Measurements from ENCODE around the gene CD300E.
"Not testable (repeated sequence)": the region's sequence is repeated elsewhere in the genome, so short reads cannot be mapped to it uniquely, and the experiment has no call there.

Gene CD300E

DNA sequence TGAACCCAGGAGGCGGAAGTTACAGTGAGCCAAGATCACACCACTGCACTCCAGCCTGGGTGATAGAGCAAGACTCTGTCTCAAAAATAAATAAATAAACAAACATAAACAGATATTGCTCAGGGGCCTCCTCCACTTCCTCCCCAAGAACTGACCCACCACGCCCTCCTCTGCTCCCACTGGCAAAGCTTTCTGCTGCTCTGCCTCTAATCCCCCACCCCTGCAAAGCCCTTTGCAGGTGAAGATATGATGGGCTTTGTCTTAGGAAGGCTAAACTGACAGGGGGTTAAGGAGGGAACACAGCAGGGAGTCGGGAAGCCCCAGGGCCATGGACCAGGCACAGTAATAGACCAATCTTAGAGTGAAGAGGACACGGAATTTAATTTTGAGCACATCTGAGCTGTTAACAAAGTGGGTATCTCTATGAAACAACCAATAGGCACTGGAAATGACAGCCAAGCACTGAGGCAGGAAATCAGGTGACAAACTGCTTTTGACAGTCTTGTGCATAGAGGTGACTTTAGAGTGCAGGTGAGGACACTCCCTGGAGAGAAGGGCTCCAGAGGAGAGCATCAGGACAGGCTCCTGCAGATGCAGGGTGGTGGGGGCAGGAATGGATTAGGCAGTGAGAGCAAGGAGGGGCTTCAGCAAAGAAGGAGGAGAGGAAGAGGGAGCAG, 25.1 kb downstream of the CD300E start:
- no peak for DNase-seq (ENCODE audit: low read depth)

DNA sequence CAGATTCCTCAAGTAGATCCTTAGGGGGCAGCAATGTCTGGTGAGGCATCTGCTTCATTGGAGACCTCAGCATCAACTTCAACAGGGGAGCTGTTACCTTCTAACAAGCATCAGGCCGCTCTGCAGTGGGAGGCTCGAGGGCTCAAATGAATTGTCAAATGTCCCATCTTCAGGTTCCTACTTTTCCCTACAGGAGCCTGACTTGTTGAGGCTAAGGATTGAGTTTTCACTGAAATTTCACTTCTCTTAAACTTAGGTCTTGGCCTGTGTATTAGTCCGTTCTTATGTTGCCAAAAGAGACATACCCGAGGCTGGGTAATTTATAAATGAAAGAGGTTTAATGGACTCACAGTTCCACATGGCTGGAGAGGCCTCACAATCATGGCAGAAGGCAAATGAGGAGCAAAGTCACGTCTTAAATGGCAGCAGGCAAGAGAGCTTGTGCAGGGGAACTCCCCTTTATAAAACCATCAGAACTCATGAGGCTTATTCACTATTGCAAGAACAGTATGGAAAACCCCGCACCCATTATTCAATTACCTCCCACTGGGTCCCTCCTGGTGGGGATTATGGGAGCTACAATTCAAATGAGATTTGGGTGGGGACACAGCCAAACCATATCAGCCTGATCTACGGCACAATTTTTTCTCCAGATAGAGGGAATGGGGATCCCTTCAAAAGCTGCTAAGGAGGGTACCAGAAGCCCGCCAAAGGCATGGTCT, 26.3 kb downstream of the CD300E start:
- DNase-seq (ENCODE audit: low read depth): no peak

- no peak for DNase-seq (ENCODE audit: low read depth)
These were observed 28.3 kb downstream of the CD300E start for GRCh38 chr17:74595037-74595750.

DNA sequence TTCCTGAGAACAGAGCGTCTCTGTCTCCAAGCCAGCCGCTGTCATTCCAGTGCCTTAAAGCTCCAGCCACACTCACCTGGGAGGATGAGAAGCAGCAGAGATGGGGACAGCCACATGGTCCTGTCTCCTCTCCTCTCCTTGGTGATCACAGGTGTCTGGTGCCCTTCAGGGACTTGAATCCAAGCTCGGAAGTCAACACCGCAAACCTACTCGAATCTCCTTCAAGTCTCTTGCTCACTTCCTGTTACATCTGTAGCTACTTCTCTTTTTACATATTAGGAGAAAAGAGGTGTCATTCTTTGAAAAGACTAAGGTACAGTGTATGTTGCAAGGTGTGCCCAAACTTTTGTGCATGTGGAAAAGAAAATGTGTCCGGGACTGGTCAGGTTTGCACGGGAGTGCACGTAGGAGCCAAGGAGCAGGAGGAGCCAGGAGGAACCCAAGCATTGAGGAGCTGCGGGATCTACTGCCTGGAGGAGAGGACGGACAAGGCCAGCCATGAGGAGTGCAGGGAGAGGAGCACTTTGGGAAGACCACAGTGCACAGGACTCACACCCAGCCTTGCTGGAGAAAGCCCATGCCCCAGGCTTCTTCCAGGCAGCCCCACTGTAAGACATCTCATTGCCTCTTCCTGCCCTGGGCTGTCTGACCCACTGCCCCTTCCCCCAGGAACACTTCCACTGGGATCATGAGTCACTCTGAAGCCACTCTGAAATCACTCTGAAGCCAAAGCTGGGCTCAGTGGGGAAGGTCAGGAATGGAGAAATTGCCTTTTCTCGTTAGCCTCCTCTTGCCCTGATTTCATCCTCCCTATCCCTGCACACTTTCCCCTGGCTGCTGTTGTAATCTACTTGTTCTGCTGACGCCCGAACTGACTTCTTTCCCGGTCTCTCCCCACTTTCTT, 31.2 kb downstream of the CD300E start, which contains the start of gene CD300LD:
Gene CD300LD, minus strand, starts transcription at position 197 of the 904 bp plus-strand sequence. Its CDS starts 81 bp downstream, at position 116.
- no peak for DNase-seq (ENCODE audit: low read depth)

GRCh38 chr17:74591503-74591902, 32.0 kb downstream of the CD300E start:
- DNase-seq (ENCODE audit: low read depth): no peak

- no peak for DNase-seq (ENCODE audit: low read depth)
These were observed 37.8 kb downstream of the CD300E start for GRCh38 chr17:74585711-74586110.

DNA sequence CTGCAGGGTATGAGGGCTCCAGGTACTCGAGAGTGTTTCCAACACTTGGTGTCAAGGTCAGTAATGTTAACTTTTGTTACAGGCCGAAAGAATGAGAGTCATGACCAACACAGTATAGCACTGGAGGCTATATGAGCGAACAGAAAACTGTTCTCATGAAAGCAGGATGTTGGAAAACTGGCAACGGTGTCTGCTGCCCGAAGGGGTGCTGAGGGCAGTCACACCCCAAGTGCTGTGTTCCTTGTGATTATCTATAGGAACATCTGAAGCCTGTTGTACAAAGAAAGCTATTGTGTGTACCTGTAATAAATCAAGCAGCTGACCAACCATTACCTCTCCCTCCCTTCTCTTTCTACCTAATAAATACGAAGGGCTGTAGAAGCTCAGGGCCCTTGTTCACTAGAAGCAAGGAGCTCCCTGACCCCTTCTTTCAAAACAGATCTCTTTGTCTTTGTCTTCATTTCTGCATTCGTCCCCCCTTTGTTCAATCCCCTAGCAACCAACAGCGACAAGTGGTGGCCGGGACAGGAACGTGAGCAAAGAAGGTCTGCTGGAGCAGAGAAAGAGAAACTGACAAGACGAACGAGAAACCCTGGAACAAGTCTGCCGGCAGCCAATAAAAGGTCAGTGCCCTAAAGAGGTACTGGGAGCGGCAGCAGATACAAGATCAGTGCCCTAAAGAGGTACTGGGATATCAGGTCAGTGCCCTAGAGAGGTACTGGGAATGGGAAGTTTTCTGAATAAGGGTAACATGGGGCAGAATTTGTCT, 39.1 kb downstream of the CD300E start:
- DNase-seq (ENCODE audit: low read depth): no peak

GRCh38 chr17:74582633-74583032, 40.9 kb downstream of the CD300E start:
- no peak for DNase-seq (ENCODE audit: low read depth)

GRCh38 chr17:74579900-74580299, 43.6 kb downstream of the CD300E start:
- DNase-seq (ENCODE audit: low read depth): no peak

- DNase-seq (ENCODE audit: low read depth): no peak
These were observed 44.6 kb downstream of the CD300E start for GRCh38 chr17:74578979-74579378.

GRCh38 chr17:74574489-74575142, 48.9 kb downstream of the CD300E start:
- DNase-seq (ENCODE audit: low read depth): no peak

GRCh38 chr17:74573635-74574034, 49.9 kb downstream of the CD300E start:
- not testable (repeated sequence) for DNase-seq (ENCODE audit: low read depth)

- DNase-seq (ENCODE audit: low read depth): no peak
These were observed 50.4 kb downstream of the CD300E start for GRCh38 chr17:74573169-74573568.

- no peak for DNase-seq (ENCODE audit: low read depth)
These were observed 51.8 kb downstream of the CD300E start for GRCh38 chr17:74571621-74572270.

DNA sequence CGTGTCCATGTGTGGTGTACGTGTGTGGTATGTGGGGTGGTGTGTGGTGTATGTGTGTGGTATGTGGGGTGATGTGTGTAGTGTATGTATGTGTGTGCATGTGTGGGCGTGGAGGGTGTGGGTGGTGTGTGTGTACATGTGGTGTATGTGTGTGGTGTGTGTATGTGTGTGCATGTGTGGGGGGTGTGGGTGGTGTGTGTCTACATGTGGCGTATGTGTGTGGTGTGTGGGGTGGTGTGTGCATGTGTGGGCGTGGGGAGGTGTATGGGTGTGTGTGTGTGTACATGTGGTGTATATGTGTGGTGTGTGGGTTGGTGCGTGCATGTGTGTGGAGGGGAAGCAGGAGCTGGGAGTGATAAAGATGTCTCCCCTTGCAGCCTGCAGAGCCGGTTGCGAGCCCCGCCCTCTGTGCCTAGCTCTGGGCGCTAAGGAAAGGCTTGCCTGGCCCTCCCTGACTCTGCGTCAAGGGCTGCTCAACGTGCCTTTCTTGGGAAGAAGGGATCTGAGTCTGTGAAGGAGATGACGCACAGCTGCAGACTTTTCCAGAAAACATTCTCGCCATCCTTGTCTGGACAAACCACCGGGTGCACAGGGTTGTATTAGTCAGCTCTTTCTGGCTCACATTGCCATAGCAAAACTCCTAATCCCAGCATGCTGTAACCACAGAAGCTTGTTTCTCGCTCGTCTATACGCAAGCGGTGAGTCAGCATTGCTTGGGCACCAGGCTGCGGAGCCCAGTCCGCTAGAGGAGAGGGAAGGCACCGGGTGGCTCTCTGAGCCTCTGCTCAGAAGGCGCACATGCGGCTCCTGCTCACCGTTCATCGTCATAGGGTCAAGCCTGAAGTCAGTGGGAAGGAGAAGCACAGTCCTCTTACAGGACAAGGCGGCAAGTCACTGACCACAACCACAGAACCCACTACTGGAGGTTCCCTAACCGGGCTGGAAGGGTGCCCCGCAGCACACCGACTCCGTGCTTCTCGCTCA, 54.2 kb downstream of the CD300E start:
- no peak for DNase-seq (ENCODE audit: low read depth)

GRCh38 chr17:74568106-74568873, 55.2 kb downstream of the CD300E start:
- no peak for DNase-seq (ENCODE audit: low read depth)

GRCh38 chr17:74567397-74567796, 56.1 kb downstream of the CD300E start, which contains the start of gene CD300H:
Gene CD300H (minus strand): TSS chr17:74567509.
- DNase-seq (ENCODE audit: low read depth): no peak
